NCI-H2196 (cell line): ENCODE results near the gene ADAMTSL4.

Experiments used
- DNase-seq: peaks from one replicate; lab custom pipeline; 2025; ENCODE audit not compliant: unreplicated experiment; lab: John Stamatoyannopoulos, UW

Gene ADAMTSL4

DNA sequence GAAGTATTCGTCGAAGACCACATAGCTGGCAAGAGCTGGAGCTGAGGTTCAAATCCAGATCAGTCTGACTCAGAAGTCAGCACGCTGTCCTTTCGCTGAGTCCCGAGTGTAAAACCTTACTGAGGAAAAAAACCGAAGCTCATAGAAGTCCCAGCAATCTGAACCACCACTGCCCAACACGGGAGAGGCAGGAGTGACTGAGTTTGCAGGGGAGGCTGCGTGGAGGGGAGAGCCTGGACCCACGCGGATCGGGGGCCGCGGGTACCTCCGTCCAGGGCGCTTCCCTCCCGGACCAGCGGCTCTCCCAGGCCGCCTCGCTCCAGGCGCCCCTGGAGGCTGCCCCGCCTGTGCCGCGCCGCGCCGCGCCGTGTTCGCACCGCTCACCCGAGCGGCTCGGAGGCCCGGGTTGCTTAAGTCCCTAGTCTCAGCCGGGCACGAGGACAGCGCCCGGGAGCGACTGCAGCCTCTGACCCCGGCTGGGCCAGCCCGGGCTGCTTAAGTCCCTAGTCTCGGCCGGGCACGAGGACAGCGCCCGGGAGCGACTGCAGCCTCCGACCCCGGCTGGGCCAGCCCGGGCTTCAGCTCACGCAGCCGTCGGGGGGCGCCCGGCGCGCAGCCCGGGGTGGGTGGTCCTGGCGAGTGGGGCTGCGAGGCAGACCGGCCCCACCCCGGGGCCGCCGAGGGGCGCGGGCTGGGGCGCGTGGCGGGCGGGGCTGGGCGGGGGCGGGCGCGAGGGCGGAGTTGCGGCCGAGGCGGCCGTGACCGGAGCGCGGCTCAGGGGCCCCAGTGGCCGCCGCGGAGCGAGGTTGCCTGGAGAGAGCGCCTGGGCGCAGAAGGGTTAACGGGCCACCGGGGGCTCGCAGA is at the start of gene ADAMTSL4:
Gene ADAMTSL4 (plus strand): TSS at position 777 of the 864 bp plus-strand sequence. CDS start 2,881 bp downstream, outside the sequence.
- peak; percentile 43 for DNase-seq

DNA sequence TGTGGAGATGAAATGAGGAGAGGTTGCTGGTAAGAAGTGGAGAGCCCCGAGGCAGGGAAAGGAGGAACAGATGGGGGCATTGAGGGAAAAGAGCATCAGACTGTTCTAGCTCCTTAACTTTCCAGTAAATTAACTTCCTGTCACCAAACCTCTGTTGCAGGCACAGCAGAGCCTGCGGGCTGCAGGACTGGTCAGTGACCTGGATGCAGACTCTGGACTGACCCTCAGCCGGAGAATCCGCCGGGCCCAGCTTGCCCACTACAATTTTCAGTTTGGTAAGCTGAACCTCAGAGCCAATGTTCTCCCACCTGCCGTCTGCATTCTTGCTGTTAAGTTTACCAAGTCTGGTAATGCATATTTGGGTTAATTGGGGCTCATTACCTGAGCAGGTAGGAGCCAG is 43.8 kb upstream of the ADAMTSL4 start:
- DNase-seq = no peak

DNA sequence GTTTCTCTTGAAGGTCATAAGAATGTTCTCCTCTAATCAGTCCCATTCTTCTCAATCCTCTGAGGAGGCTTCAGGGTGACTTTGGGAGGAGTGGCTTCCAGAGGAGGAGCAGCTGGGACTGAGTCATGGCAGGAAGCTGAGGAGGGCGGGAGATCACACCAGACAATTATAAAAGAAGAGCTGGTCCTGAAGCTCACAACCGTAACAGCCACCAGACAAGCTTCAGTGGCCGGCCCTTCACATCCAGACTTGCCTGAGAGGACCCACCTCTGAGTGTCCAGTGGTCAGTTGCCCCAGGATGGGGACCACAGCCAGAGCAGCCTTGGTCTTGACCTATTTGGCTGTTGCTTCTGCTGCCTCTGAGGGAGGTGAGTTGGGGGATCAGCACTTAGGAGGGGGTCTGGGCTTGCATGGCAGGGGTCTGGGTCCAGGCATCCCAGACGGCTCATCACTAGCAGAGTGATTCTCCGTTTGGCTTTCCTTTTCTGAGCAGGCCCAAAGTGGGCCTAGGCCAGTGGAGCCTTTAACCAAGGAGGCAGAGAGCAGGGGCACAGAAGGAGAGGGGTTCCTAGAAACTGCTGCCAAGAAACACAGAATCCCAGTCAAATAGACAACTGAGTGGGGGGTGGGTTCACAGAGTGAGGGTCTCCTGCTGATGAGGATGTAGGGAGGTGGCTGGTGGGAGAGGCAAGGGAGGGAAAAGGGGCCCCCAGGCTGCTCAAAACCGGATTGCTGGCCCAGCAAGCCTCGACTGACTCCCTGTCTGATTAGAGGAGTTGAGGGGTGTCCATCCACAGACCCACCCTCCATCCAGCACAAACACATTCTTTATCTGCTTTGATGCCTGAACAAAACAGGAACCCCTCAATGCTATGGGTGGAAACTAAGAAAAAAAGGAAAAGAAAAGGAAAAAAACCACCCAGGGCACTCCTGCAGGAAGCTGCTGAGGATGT is 41.0 kb upstream of the ADAMTSL4 start, which contains the start of gene ECM1:
Gene ECM1 (plus strand): TSS at position 198 of the 953 bp plus-strand sequence. CDS start 101 bp downstream, at position 299.
- DNase-seq = peak; percentile 43

DNA sequence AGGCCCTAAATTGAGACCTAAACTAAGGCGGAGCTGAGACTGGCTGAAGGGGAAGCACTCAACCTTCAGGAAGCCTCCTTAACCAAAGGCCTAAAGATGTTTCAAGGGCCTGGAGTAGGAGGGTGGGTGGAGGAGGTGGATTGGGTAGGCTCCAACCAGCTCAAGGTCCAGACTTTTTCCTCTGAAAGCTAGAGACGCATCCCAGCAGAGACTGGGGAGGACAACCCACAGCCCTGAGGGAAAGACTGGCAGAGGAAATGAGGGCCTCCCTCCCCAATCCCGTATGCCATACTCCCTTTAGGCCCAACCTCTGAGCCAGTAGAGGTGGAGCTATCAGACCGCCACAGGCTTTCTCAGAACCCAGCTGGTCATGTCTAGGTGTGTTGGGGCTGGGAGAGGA is 40.2 kb upstream of the ADAMTSL4 start:
- no peak for DNase-seq

DNA sequence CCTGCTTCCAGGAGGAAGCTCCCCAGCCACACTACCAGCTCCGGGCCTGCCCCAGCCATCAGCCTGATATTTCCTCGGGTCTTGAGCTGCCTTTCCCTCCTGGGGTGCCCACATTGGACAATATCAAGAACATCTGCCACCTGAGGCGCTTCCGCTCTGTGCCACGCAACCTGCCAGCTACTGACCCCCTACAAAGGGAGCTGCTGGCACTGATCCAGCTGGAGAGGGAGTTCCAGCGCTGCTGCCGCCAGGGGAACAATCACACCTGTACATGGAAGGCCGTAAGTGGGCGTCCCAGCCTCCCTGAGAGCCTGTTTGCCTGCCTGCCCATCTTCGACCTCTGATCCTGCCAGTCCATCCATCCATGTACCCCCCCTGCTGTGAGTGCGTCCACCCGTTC is 37.7 kb upstream of the ADAMTSL4 start:
- DNase-seq = no peak

DNA sequence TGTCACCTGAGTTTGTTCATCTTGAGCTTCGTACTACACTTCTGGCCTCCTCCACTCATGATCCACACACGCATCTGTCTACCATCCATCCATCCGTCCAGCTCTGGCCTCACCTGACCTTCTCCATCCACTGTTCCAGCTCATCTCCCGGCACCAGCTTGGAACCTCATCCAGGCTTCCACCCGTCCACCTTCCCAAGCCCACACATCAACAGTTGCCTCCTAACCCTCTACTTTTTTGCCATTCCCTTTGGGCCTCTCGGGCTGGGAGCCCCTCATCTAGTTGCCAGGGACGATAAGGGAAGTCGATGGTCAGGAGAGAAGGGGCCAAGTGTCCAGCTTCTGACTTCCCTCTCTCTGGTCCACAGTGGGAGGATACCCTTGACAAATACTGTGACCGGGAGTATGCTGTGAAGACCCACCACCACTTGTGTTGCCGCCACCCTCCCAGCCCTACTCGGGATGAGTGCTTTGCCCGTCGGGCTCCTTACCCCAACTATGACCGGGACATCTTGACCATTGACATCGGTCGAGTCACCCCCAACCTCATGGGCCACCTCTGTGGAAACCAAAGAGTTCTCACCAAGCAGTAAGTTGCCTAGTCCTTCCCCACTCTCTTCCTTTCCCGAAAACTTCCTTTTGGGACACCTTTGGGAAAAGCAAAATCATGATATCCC is 37.1 kb upstream of the ADAMTSL4 start:
- DNase-seq = no peak

DNA sequence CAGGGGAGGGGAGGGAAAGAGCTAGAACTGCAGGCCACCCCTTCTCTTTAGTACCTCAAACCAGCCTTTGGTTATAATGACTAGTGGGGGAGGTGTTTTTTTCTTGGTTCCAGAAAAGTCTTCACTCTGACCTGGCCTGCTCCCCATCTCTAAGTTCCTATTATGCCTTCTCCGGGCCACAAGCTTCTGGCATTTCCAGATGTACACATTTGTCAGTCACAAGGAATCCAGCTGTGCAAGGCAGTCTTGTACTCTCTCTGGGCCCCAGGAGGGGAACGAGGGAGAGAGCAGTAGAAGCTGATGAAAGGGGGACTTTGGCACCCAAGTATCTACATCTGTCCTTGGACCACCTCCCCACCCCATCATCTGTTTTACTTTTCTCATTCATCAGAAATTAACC is 36.4 kb upstream of the ADAMTSL4 start:
- no peak for DNase-seq

DNA sequence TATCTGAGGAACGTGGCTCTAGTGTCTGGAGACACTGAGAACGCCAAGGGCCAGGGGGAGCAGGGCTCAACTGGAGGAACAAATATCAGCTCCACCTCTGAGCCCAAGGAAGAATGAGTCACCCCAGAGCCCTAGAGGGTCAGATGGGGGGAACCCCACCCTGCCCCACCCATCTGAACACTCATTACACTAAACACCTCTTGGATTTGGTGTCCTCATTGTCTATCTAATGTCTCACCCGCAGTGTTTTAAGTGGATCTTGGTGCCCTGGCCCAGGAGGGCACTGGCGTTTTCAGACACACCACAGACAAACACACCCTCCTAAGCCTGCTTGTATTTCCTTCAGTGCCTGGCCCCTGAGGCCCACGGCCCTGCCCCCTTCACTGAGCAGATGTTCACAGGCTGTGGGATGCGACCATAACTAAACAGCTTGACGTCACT is 35.8 kb upstream of the ADAMTSL4 start:
- DNase-seq = no peak

DNA sequence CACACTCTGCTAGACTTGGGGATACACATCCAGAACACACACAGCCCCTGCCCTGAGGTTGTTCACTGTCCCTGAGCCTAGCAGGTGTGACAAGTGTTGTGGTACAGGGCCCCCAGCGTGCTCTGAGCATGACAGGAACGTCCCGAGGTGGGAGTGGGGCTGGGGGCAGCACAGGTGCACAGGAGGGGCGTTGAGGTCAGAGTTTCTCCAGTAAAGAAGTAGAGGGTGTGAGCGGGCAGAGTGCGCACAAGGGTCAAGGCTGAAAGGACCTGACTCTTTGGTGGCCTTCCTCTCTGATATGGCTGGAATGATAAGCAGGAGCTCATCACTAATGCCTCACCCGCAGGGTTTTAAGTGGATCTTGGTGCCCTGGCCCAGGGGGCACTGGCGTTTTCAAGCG is 34.9 kb upstream of the ADAMTSL4 start:
- no peak for DNase-seq

DNA sequence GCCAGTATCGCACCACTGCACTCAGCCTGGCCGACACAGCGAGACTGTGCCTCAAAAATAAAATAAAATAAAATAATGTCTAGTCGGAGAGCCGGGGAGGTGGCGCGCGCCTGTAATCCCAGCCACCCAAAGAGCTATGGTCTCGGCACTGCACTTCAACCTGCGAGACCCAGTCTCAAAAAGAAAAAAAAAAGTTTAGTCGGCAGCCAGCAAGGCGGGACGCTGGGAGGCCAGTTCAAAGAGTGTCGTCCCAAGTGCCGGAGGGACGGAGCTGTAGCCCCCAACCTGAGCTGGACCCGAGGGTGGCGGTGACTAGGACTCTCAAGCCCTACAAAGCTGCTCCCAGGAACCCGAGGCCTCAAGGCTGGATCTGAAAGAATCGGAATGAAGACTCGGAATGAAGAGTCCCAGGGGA is 34.3 kb upstream of the ADAMTSL4 start:
- DNase-seq = no peak

DNA sequence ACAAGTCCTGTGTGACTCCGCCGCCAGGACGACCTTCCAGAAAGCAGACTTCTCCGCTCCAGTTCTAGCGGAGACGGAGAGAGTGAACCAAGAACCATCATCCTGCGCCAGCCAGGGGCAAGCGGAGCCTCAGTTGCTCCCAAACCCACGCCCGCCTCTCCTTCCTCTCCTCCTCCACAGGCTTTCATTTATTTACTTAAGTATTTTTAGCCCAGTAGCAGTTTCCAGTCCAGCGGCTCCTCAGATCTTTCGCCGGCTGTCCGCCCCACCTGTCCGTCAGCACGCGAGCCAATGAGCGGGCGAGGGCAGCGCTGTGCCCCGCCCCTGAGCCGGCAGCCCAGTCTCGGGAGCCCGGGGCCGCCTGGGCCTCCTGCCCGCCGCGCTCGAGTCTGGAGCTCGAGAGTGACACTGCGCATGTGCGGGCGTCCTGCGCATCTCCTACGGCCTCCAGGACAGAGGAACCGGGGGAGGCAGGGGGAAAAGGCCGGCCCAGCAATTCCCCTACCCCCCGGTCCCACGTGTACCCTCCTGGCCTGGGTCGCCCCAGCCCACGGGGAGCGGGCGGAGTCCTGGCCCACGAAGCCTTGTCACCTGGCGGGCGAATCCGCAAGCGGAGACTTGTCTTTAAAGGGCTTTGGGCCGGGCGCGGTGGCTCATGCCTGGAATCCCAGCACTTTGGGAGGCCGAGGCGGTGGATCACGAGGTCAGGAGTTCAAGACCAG is 33.7 kb upstream of the ADAMTSL4 start, which contains the start of gene FALEC:
Gene FALEC (plus strand): TSS at position 425 of the 722 bp plus-strand sequence.
- DNase-seq = peak; percentile 96

DNA sequence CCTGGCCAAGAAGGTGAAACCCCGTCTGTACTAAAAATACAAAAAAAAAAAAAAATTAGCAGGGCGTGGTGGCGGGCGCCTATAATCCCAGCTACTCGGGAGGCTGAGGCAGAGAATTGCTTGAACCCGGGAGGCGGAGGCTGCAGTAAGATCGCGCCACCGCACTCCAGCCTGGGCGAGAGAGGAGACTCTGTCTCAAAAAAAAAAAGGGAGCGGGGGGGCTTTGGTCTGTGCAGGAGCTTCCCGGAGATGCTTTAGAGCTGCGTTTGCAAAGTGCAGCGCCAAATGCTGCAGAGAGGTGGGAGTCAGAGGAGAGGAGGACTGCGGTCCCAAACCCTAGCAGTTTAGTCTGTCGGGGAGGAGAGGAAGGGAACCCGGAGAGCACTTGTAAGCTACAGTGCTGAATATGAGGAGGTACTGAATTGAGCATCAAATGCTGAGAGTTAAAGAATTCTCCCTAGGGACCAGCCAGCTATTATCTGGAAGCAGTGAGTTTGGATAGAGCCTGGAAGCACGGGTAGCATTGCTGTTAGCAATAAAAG is 33.1 kb upstream of the ADAMTSL4 start:
- no peak for DNase-seq

DNA sequence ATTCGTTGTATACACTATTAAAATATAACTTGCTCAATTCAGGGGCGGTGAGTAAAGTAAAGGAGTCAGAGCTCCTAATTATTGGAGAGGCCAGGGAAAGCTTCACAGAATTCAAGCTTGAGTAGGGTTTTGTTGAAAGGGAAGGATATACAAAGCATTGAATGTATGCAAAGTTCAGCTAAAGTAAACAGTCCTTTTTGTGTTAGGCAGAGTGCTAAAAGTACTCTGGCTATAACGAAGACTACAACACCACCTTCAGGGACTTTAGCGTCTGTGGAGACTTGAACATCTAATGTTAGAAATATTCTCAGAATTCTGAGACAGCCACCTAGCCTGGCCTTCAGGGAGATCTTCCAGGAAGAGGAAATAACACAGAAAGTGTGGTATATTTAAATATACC is 32.6 kb upstream of the ADAMTSL4 start:
- DNase-seq = no peak

DNA sequence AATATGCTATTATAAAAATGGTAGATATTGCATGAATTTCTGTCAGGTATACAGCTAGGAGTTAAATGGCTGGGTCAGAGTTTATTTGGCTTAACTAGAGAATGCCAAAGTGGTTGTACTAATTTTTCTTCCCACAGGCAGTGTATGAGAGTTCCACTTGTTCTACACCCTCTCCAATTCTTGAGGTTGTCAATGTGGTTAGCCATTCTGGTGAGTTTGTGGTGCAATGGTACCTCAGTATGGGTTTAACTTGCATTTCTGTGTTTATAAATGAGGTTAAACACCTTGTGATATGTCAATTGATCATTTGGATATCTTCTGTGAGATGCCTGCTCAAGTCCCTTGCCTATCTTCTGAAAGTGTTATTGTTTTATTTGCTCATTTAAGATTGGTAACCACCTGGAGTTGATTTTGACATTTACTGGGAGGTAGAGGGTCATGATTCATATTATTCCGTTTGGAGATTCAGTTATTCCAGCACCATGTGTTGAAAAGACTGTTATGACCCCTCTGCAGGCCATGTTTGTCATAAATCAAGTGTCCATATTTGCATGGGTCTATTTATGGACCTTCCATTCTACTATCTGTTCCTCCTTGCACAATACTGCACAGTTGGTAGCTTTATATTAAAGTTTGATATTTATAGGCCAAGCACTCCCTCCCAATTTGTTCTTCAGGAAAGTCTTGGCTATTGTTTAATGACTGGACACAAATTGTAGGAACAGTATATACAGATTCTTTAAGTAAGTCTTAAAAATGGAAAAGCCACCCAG is 27.8 kb upstream of the ADAMTSL4 start:
- no peak for DNase-seq

DNA sequence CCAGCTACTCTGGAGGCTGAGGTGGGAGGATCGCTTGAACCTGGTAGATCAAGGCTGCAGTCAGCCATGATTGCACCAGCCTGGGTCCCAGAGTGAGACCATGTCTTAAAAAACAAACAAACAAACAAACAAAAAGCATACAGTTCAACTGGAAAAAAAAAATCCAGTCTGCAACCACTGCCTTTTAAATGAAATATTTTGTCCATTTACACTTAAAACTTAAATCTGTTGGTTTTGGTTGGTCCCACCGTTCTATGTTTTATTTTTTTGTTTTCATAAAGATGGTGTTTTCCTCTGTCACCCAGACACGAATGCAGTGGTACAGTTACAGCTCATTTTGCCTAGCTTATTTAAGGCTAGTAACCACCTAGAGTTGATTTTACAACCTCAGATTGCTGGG is 23.9 kb upstream of the ADAMTSL4 start:
- no peak for DNase-seq

DNA sequence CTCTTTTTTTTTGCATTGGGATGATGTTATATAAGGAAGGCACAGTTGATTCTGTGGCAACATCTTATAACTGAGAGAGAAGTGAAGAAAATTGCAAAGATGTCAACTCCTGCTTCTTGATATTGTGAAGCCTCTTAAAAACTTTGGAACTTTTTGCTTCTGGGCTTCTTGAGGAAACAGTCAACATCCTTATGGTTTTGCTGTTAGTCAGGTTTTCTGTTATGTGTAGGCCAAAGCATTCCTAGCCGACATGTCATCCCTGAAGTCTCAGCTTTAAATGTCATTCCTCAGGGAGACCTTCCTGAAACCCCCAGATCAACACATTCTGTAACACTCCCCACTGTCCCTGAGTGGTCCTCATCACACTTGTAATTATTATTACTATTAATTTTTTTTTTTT is 21.0 kb upstream of the ADAMTSL4 start:
- no peak for DNase-seq

DNA sequence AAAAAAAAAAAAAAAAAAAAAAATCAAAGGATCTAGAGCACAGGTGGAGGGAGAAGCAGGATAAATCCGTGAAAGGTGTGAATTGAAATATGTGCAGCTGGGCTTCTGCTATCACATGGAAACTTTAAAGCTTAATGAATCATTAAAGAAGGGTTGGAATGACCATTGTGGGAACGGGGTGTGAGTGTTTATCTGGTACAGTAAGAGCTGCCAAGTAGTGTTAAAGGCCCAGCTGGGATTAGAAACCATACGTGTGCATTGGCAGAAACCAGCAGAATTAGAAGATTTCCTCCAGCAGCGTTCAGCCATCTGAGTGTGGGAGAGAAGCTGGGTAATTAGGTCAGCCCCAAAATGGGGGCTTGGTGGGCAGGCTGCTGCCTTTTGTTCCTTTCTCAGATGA is 20.2 kb upstream of the ADAMTSL4 start:
- DNase-seq = no peak

DNA sequence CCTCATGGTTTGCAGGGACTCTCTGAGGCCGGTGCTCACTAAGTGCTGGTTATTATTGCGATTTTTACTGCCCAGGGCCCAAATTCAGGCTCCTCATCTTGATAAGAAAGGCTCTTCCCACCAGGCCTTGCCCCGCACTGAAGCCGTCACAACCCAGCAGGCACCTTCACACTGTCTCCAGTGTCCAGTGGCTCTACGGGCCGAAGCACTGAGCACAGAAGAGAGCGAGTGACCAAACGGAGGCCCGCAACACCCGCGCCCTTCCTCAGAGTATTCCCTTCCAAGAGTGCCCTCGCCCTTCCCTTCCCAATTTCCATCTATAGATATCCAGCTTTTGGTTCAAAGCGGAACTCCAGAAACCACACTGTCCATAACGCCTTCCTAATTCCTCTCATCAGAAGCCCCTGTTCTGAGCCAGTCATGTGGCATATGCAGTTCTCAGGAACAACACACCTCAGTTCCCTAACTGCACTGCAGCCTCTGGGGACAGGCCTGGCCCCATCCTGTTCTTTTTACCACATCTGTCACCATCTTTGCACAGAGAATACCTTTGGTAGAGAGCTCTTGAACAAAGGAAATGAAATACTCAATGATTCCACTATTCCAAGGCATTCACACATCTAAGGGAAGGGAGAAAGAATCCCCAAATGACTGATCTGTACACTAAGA is 18.6 kb upstream of the ADAMTSL4 start:
- no peak for DNase-seq

DNA sequence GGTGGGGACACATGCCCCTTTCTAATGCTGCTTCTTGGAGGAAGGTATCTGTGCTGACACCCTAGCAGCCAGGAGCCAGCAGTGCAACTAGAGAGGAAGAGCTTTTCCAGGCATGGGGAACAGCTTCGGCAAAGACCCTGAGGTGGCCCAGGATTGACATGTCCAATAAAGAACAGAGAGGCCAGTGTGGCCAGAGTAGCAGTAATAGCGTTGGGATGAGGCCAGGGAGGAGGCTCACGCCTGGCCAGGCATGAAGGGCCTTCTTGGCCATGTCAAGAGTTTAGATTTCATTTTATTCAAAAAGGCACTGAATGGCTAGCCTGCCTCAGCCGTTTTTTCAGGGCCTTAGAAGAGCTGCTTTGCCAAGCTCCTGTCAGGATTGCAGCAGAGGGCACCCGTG is 16.3 kb upstream of the ADAMTSL4 start:
- DNase-seq = no peak
